ENCODE data around the gene ZNF516.

The ZNF516 gene

GRCh38 chr18:76450452-76451395, 44.3 kb downstream of the ZNF516 start:
- Histone ChIP-seq H2AFZ (ENCODE audit: low read length) (peak overlapping the region; percentile 65), H3K18ac (ENCODE audit: low read length) (peak overlapping the region; percentile 73), H3K4me1 (ENCODE audit: control insufficient read depth in 2 of 2, insufficient read depth in 1 of 2, low read depth in 1 of 2, low read length in 2 of 2) (peaks cover 49 to 64% of the 10 kb centered on the region in 2 donors), H2BK12ac (ENCODE audit: low read length) (no peak overlapping the region), H3K27me3 (ENCODE audit: control insufficient read depth in 3 of 3, insufficient read depth in 3 of 3, low read depth in 1 of 3, low read length in 3 of 3) (no peaks in the 10 kb centered on the region), H3K9me3 (replicated peaks in 1 of 2; ENCODE audit: control insufficient read depth in 2 of 2, insufficient read depth in 1 of 2, low read depth in 1 of 2, low read length in 2 of 2) (peaks cover 0 to 3% of the 10 kb centered on the region in 2 donors), H3K4me2 (ENCODE audit: insufficient read depth, low read length, poor library complexity, severe bottlenecking) (peak overlapping the region; percentile 84), H2BK120ac (ENCODE audit: low read depth, low read length) (no peak overlapping the region), H3K27ac (replicated peaks; ENCODE audit: low read length) (peak overlapping the region; percentile 67), H3K79me1 (ENCODE audit: low read depth, low read length) (peaks cover 14% of the 10 kb centered on the region), H2BK15ac (ENCODE audit: low read length) (no peak overlapping the region), H2AK5ac (ENCODE audit: low read depth, low read length) (peak overlapping the region; percentile 24), H3K9ac (ENCODE audit: low read depth, low read length, poor library complexity) (peak overlapping the region; percentile 71), H3K23ac (ENCODE audit: low read depth, low read length, poor library complexity) (no peak overlapping the region), H2BK5ac (ENCODE audit: low read length) (no peak overlapping the region), H3K36me3 (replicated peaks in 1 of 2; ENCODE audit: control insufficient read depth in 2 of 2, insufficient read depth in 2 of 2, low read length in 2 of 2) (peaks cover 2 to 7% of the 10 kb centered on the region in 2 donors), H3K4ac (ENCODE audit: low read length) (no peak overlapping the region), H4K91ac (ENCODE audit: low read depth, low read length, poor library complexity) (no peak overlapping the region), H3K4me3 (ENCODE audit: low read length in 2 of 2) (peak overlapping the region; percentile 40 to 46), H4K8ac (ENCODE audit: low read depth, low read length) (no peak overlapping the region), H3K14ac (ENCODE audit: low read length) (peak overlapping the region; percentile 14)
- peak; percentile 35 for DNase-seq (ENCODE audit: low spot score)
- WGBS, 2 donors (ENCODE audit: extremely low coverage in 2 of 2, insufficient read length in 2 of 2, insufficient replicate concordance in 1 of 2), result no CpG with 5 or more reads among the region's 35 CpGs

DNA sequence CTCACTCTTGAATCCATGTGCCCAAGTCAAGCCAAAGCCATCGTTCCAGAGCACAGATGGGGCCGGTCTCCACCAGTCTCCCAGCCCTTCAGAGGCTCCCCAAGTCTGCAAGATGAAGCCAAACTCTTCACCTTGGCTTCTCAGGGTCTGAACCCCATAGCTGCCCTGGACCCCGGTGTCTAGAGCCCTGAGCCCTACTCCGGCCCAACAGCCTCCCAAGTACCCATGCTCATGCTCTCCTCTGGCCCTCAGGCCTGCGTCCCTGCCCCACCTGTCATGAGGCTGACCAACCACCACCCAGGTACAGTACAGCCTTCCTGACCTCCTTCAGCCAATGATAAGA, 46.0 kb downstream of the ZNF516 start:
- Histone ChIP-seq H3K14ac (ENCODE audit: low read length) (peak overlapping the region; percentile 95), H2BK15ac (ENCODE audit: low read length) (no peak overlapping the region), H3K79me1 (ENCODE audit: low read depth, low read length) (peaks cover 16% of the 10 kb centered on the region), H3K36me3 (replicated peaks in 1 of 2; ENCODE audit: control insufficient read depth in 2 of 2, insufficient read depth in 2 of 2, low read length in 2 of 2) (peaks cover 2 to 8% of the 10 kb centered on the region in 2 donors), H4K8ac (ENCODE audit: low read depth, low read length) (no peak overlapping the region), H2BK5ac (ENCODE audit: low read length) (no peak overlapping the region), H2BK12ac (ENCODE audit: low read length) (no peak overlapping the region), H3K4ac (ENCODE audit: low read length) (no peak overlapping the region), H3K18ac (ENCODE audit: low read length) (peak overlapping the region; percentile 75), H2AK5ac (ENCODE audit: low read depth, low read length) (no peak overlapping the region), H2AFZ (ENCODE audit: low read length) (no peak overlapping the region), H4K91ac (ENCODE audit: low read depth, low read length, poor library complexity) (no peak overlapping the region), H2BK120ac (ENCODE audit: low read depth, low read length) (no peak overlapping the region), H3K9ac (ENCODE audit: low read depth, low read length, poor library complexity) (no peak overlapping the region), H3K27ac (replicated peaks; ENCODE audit: low read length) (no peak overlapping the region), H3K4me3 (ENCODE audit: low read length in 2 of 2) (no peak overlapping the region), H3K23ac (ENCODE audit: low read depth, low read length, poor library complexity) (peak overlapping the region; percentile 78), H3K4me2 (ENCODE audit: insufficient read depth, low read length, poor library complexity, severe bottlenecking) (no peak overlapping the region), H3K27me3 (ENCODE audit: control insufficient read depth in 3 of 3, insufficient read depth in 3 of 3, low read depth in 1 of 3, low read length in 3 of 3) (no peaks in the 10 kb centered on the region), H3K9me3 (replicated peaks in 1 of 2; ENCODE audit: control insufficient read depth in 2 of 2, insufficient read depth in 1 of 2, low read depth in 1 of 2, low read length in 2 of 2) (peaks cover 0 to 3% of the 10 kb centered on the region in 2 donors), H3K4me1 (ENCODE audit: control insufficient read depth in 2 of 2, insufficient read depth in 1 of 2, low read depth in 1 of 2, low read length in 2 of 2) (peaks cover 41 to 48% of the 10 kb centered on the region in 2 donors)
- no CpG with 5 or more reads among the region's 5 CpGs for WGBS, 2 donors (ENCODE audit: extremely low coverage in 2 of 2, insufficient read length in 2 of 2, insufficient replicate concordance in 1 of 2)
- no peak for DNase-seq (ENCODE audit: low spot score)

DNA sequence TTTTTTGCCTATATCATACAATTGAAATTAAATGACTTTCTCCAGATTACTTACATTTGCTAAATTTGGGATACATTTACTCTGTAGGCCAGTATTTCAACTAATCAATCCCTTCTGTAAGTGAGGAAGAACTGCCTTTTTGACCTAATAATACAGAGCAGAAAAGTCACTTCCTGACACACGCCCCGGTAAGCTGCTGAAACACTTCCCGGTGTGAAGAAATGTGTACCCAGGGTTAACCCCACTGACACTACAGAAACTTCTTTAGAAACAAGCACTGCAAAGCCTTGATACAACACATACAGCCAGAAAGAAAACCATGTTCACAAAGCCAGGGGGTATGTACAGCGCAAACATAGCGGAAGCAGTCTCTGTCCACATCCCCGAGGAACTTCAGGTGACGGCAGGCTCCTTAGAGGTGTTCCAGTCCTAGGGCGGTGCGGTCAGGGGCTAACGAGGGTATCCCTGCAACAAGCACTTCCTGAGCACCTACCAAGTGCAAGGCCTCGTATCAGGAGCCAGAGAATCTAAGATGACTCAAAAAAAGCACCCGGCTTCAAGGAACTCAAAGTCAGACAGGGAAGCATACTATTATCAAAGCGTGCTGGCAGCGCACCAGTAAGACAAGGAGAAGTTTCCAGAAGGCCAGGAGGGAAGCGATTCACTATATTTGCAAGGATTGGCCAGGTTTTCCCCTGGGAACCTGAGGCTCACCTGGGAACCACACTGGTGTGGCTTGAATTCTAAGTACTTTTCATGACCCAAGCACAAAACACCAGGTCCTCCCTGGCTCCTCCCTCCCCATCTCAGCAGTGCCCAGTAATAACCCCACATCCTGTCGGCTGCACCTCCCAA, 46.6 kb downstream of the ZNF516 start:
- Histone ChIP-seq H2AFZ (ENCODE audit: low read length) (no peak overlapping the region), H4K91ac (ENCODE audit: low read depth, low read length, poor library complexity) (no peak overlapping the region), H3K36me3 (replicated peaks in 1 of 2; ENCODE audit: control insufficient read depth in 2 of 2, insufficient read depth in 2 of 2, low read length in 2 of 2) (peaks cover 7 to 14% of the 10 kb centered on the region in 2 donors), H3K4me1 (ENCODE audit: control insufficient read depth in 2 of 2, insufficient read depth in 1 of 2, low read depth in 1 of 2, low read length in 2 of 2) (peaks cover 42 to 43% of the 10 kb centered on the region in 2 donors), H2BK5ac (ENCODE audit: low read length) (no peak overlapping the region), H2BK12ac (ENCODE audit: low read length) (no peak overlapping the region), H2BK15ac (ENCODE audit: low read length) (no peak overlapping the region), H3K23ac (ENCODE audit: low read depth, low read length, poor library complexity) (no peak overlapping the region), H3K9ac (ENCODE audit: low read depth, low read length, poor library complexity) (no peak overlapping the region), H4K8ac (ENCODE audit: low read depth, low read length) (no peak overlapping the region), H3K79me1 (ENCODE audit: low read depth, low read length) (peaks cover 22% of the 10 kb centered on the region), H2BK120ac (ENCODE audit: low read depth, low read length) (no peak overlapping the region), H3K14ac (ENCODE audit: low read length) (no peak overlapping the region), H3K27ac (replicated peaks; ENCODE audit: low read length) (no peak overlapping the region), H3K4me2 (ENCODE audit: insufficient read depth, low read length, poor library complexity, severe bottlenecking) (no peak overlapping the region), H3K9me3 (replicated peaks in 1 of 2; ENCODE audit: control insufficient read depth in 2 of 2, insufficient read depth in 1 of 2, low read depth in 1 of 2, low read length in 2 of 2) (peaks cover 0 to 5% of the 10 kb centered on the region in 2 donors), H3K4me3 (ENCODE audit: low read length in 2 of 2) (no peak overlapping the region), H3K4ac (ENCODE audit: low read length) (no peak overlapping the region), H3K18ac (ENCODE audit: low read length) (no peak overlapping the region), H2AK5ac (ENCODE audit: low read depth, low read length) (no peak overlapping the region), H3K27me3 (ENCODE audit: control insufficient read depth in 3 of 3, insufficient read depth in 3 of 3, low read depth in 1 of 3, low read length in 3 of 3) (no peaks in the 10 kb centered on the region)
- DNase-seq (ENCODE audit: low spot score), result no peak
- no CpG with 5 or more reads among the region's 16 CpGs for WGBS, 2 donors (ENCODE audit: extremely low coverage in 2 of 2, insufficient read length in 2 of 2, insufficient replicate concordance in 1 of 2)

Data from neuronal stem cell (in vitro differentiated cells).